Right renal cortex interstitium (tissue), 3 donors: ENCODE data around the gene LFNG. TPM values are rescaled to one million over a fixed set of nuclear protein-coding genes. Genes with fewer than 3 reads are reported as not detected.

Experiments
- DNase-seq, 3 donors: peaks; one replicate each; pipeline ENCODE4 v3.0.0-alpha.2; 2013; ENCODE audit warnings: low read depth in 3 of 3, low spot score in 2 of 3
- polyA plus RNA-seq, 3 donors: library from polyadenylated mRNA; unstranded; fragments of 120-200 nt; gene quantifications; one replicate each; pipeline ENCODE4 v1.2.1, GENCODE V29; 2013; ENCODE audit not compliant: insufficient read length in 3 of 3

LFNG gene
- polyA plus RNA-seq, 3 donors = 25.3 to 31.0 (median 30.7) TPM

DNA sequence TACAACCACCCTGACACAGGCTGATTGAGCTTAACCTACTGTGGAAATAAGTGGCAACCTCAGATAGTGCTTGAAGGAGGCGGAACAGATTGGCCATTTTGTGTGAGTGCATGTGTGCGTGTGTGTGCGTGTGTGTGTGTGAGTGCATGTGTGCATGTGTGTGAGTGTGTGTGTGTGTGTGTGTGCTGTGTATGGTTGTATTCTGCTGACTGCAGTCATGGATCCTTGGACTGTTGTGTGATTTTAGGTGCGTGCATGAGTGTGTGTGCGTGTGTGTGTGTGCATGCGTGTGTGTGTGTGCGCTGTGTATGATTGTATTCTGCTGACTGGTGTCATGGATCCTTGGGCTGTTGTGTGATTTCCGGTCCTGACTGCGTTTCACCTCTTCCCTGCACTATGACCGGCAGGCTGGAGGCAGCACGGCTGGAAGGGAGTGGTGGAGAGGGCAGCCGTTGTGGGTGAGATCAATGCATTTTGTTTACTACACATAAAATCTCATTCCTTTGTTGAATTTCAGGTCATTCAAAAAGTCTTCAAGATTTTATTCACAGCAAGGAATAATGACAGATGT lies 45.5 kb downstream of the LFNG start:
- no peak for DNase-seq

- no peak for DNase-seq
Observed at GRCh38 chr7:2566348-2566889, 46.8 kb downstream of the LFNG start.

- no peak for DNase-seq
Observed at GRCh38 chr7:2566890-2567678, 47.5 kb downstream of the LFNG start.

DNA sequence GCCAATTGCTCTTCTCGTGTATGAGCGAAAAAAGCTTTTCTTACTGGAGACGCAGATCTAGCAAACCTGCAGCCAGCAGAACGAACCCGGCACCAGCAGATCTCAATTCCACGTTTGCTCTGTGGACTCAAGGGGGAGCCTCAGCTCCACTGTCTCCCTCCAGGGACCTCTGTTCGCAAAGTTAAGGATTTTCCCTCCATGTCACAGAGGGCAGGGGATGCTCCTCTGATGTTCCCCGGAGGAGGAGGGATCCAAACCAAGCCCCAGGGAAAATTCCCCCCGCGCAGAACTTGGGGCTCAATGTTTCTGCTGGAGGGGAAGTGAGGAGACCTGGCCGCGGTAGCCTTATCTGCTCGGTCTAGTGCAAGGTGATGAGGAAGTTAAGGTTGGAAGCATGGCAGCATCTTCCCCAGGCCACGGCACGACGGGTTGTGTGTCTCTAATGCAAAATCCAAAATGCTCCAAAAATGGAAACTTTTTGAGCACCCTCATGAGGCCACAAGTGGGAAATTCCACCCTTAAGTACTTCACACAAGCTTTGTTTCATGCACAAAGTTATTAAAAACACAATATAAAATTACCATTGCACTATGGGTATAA lies 48.2 kb downstream of the LFNG start:
- DNase-seq = no peak

DNA sequence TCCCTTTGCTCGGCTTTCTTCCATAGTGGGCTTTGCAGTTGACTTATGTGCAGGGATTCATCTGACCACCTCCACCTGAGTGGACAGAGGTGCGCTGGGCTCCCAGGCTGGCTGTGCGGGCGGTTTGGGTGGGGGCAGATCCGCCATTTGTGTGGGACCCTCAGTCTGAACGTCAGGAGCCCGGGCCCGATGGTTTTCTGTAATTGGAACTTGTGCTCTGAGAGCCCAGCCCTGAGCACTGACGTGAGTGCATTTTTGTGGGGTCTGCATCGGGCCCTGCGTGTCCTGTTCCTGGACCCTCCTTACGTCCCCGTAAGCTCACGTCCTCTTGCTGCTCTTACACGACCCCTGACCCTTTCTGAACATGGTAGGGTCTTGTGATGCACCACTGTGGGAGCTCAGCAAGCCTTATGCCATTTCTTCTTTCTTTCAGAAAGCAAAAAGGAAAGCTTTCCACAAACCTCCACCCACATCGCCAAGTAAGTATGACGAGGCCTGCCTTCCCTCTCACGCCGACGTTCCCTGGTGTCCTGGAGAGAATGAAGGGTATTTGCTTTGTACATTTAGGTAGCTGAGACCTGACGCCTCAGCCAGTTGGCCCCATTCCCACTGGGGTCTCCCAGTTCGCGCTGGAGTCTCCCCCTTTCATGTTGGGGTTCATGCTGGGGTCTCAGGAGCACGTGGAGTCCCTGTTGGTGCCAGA lies 49.1 kb downstream of the LFNG start:
- no peak for DNase-seq

GRCh38 chr7:2569421-2569820 lies 49.8 kb downstream of the LFNG start:
- no peak for DNase-seq

DNA sequence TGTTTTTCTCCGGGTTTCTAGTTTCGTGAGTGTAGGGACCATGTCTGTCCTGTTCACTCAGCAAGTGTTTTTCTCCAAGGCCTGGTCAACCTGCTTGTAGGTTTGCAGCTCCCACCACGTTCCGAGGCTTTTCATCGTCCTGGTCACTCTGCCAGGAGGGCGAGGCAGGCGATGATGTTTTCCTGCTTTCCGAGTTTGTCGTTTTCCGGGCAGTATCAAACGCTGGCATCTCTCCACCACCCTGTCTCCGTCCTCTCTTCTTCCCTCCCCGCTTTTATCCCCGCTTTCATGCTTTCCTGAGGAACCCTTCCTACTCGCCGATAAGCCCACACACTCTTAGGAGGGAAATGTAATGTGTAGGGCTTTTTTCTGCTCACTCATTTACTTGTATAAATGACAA lies 50.4 kb downstream of the LFNG start:
- no peak for DNase-seq

- DNase-seq = no peak
Observed at GRCh38 chr7:2571409-2571808, 51.8 kb downstream of the LFNG start.

- no peak for DNase-seq
Observed at GRCh38 chr7:2572101-2572842, 52.7 kb downstream of the LFNG start.

GRCh38 chr7:2573761-2574160 lies 54.2 kb downstream of the LFNG start:
- DNase-seq = no peak

DNA sequence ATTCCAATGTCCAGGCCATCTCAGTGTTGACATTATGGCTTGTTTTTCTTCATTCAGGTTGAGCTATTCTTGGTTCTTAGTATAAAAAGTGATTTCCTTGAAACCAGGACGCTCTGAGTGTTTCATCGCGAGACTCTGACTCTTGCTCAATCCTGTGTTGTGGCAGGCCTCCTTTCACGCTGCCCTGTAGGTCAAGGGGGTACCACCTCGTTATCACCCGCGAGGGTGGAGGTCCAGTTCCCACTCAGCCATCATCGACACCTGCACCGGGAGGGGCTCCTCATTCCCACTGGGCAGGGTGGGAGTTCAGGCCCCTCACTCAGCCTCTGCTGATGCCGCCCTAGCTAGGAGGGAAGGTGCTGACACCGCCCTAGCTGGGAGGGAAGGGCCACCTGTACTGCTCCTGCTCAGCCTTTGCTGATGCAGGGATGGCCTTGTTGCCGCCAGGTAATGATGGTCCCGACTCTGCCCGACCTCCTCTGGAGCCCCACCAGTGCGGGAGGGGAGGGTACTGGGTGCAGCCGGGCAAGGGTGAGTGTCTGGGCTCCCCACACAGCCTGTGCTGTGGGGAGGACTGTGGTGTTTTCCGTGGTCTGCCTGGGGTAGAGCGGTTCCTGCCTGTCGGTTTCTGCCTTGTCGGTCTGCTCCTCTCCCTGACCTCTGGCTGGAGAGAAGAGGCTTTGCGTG lies 55.6 kb downstream of the LFNG start:
- DNase-seq = no peak

- DNase-seq = no peak
Observed at GRCh38 chr7:2575733-2576340, 56.3 kb downstream of the LFNG start.

DNA sequence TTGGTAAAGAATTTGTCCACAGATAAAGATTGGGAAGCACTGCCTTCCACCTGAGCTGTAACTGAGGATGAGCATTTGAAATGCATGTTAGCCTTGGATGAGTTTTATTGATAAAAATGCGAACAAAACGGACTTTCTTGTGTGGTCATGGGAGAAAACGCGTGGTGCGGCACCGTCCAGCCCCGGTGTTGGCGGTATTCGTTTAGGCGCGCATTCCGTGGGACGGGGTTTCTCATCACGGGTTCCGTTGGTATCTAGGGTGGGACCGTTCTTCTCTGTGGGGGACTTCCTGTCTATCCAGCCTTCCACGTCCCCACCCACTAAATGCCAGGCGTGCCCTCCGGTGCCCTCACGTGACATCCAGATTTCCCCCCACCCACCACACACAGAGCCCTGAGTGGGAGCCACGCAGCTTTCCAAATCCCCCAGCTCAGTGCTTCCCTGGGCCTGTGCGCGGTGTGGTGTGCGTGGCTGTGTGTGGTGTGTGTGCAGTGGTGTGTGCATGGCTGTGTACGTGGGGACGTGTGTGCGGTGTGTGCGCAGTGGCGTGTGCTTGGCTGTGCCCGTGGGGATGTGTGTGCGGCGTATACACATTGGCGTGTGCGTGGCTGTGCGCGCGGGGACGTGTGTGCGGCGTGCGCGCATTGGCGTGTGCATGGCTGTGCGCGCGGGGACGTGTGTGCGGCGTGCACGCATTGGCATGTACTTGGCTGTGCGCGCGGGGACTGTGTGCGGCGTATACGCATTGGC lies 57.3 kb downstream of the LFNG start:
- no peak for DNase-seq

Other genes starting within 250 kb of the LFNG start
- gene SNX8, start 205.3 kb upstream of the LFNG start, polyA plus RNA-seq = 10 to 100 TPM; 37.1 to 44.0 (median 37.6) TPM
- 100 to 1,000 TPM; 153 to 173 (median 163) TPM for gene EIF3B, start 164.9 kb upstream of the LFNG start, polyA plus RNA-seq
- 1 to 10 TPM; 6.8 to 9.8 (median 8.5) TPM for gene CHST12, start 116.2 kb upstream of the LFNG start, polyA plus RNA-seq
- not detected for gene GRIFIN, start 43.4 kb upstream of the LFNG start, polyA plus RNA-seq
- gene BRAT1, start 35.8 kb downstream of the LFNG start, polyA plus RNA-seq = 10 to 100 TPM; 18.7 to 22.9 (median 20.3) TPM
- 10 to 100 TPM; 19.2 to 21.2 (median 21.2) TPM for gene IQCE, start 39.2 kb downstream of the LFNG start, polyA plus RNA-seq
- 10 to 100 TPM; 65.8 to 75.9 (median 68.7) TPM for gene TTYH3, start 112.2 kb downstream of the LFNG start, polyA plus RNA-seq
- under 1 TPM; 0.08 to 0.29 (median 0.27) TPM for gene AMZ1, start 168.4 kb downstream of the LFNG start, polyA plus RNA-seq